HG03025 (cell line): Measurements from ENCODE around the gene GPC3.

ENCODE experiments used
- ATAC-seq: cut with Tn5 transposase; IDR thresholded peaks from one replicate; pipeline ENCODE4 v1.9.1; 2021; ENCODE audit warnings: mild to moderate bottlenecking, moderate library complexity; ENCODE audit not compliant: unreplicated experiment, low FRiP score

GPC3 gene

GRCh38 chrX:133971586-133971985 is 13.8 kb downstream of the GPC3 start:
- no peak for ATAC-seq

- ATAC-seq: no peak
These were observed 15.3 kb downstream of the GPC3 start for GRCh38 chrX:133970076-133970475.

- no peak for ATAC-seq
These were observed 16.2 kb downstream of the GPC3 start for GRCh38 chrX:133969191-133969590.

- ATAC-seq: no peak
These were observed 17.3 kb downstream of the GPC3 start for GRCh38 chrX:133968109-133968508.

GRCh38 chrX:133966199-133966598 is 19.2 kb downstream of the GPC3 start:
- no peak for ATAC-seq

- ATAC-seq: no peak
These were observed 20.1 kb downstream of the GPC3 start for GRCh38 chrX:133965321-133965720.

- no peak for ATAC-seq
These were observed 24.3 kb downstream of the GPC3 start for GRCh38 chrX:133961046-133961445.

- no peak for ATAC-seq
These were observed 25.4 kb downstream of the GPC3 start for GRCh38 chrX:133959972-133960371.

GRCh38 chrX:133958997-133959688 is 26.3 kb downstream of the GPC3 start:
- ATAC-seq: no peak

GRCh38 chrX:133956570-133957340 is 28.6 kb downstream of the GPC3 start:
- no peak for ATAC-seq

GRCh38 chrX:133953785-133954355 is 31.5 kb downstream of the GPC3 start:
- no peak for ATAC-seq

GRCh38 chrX:133953078-133953477 is 32.3 kb downstream of the GPC3 start:
- no peak for ATAC-seq

- ATAC-seq: no peak
These were observed 34.3 kb downstream of the GPC3 start for GRCh38 chrX:133951098-133951497.

- no peak for ATAC-seq
These were observed 35.2 kb downstream of the GPC3 start for GRCh38 chrX:133950214-133950613.

GRCh38 chrX:133948895-133949294 is 36.5 kb downstream of the GPC3 start:
- no peak for ATAC-seq

- no peak for ATAC-seq
These were observed 37.4 kb downstream of the GPC3 start for GRCh38 chrX:133947996-133948395.

- ATAC-seq: no peak
These were observed 38.4 kb downstream of the GPC3 start for GRCh38 chrX:133947022-133947421.

- ATAC-seq: no peak
These were observed 41.9 kb downstream of the GPC3 start for GRCh38 chrX:133943507-133943906.

- no peak for ATAC-seq
These were observed 45.6 kb downstream of the GPC3 start for GRCh38 chrX:133939655-133940302.

GRCh38 chrX:133938530-133938929 is 46.9 kb downstream of the GPC3 start:
- ATAC-seq: no peak

- no peak for ATAC-seq
These were observed 48.4 kb downstream of the GPC3 start for GRCh38 chrX:133937022-133937421.
